ENCODE results near the gene SNX9.

Gene SNX9

GRCh38 chr6:157804448-157805327 is 18.4 kb upstream of the SNX9 start:
- FAIRE-seq = no peak

- FAIRE-seq = no peak
Observed at GRCh38 chr6:157806131-157806855, 16.8 kb upstream of the SNX9 start.

GRCh38 chr6:157806856-157807215 is 16.2 kb upstream of the SNX9 start:
- no peak for FAIRE-seq

GRCh38 chr6:157808405-157808950 is 14.6 kb upstream of the SNX9 start:
- no peak for FAIRE-seq

- FAIRE-seq = no peak
Observed at GRCh38 chr6:157809613-157810012, 13.4 kb upstream of the SNX9 start.

- no peak for FAIRE-seq
Observed at GRCh38 chr6:157811137-157811475, 11.9 kb upstream of the SNX9 start.

GRCh38 chr6:157811476-157812173 is 11.4 kb upstream of the SNX9 start:
- no peak for FAIRE-seq

GRCh38 chr6:157812425-157813171 is 10.4 kb upstream of the SNX9 start:
- FAIRE-seq = no peak

GRCh38 chr6:157813191-157813590 is 9.9 kb upstream of the SNX9 start:
- no peak for FAIRE-seq

GRCh38 chr6:157813750-157814455 is 9.1 kb upstream of the SNX9 start:
- FAIRE-seq = no peak

GRCh38 chr6:157814883-157815282 is 8.2 kb upstream of the SNX9 start:
- FAIRE-seq = no peak

- FAIRE-seq = no peak
Observed at GRCh38 chr6:157821342-157822033, 1.6 kb upstream of the SNX9 start.

GRCh38 chr6:157822245-157823000 is 623 bp upstream of the SNX9 start:
- no peak for FAIRE-seq

- no peak for FAIRE-seq
Observed at GRCh38 chr6:157823528-157824370, 703 bp downstream of the SNX9 start.

- no peak for FAIRE-seq
Observed at GRCh38 chr6:157825243-157825904, 2.3 kb downstream of the SNX9 start.

GRCh38 chr6:157830354-157831017 is 7.4 kb downstream of the SNX9 start:
- FAIRE-seq = no peak

- no peak for FAIRE-seq
Observed at GRCh38 chr6:157831018-157831369, 7.9 kb downstream of the SNX9 start.

Measured in endometrium (tissue), 2 donors.